Stimulated activated CD4-positive, alpha-beta T cell treated with anti-CD3 and anti-CD28 coated beads, TNF-alpha, amount 100 ng/mL, for 24 hours (primary cell): ENCODE results near the gene NR1H2.

Experiments used
- DNase-seq, 3 experiments: peaks; one replicate each; pipeline ENCODE4 v3.0.0-alpha.2; 2020; ENCODE audit warnings: low read depth in 3 of 3

Gene NR1H2

DNA sequence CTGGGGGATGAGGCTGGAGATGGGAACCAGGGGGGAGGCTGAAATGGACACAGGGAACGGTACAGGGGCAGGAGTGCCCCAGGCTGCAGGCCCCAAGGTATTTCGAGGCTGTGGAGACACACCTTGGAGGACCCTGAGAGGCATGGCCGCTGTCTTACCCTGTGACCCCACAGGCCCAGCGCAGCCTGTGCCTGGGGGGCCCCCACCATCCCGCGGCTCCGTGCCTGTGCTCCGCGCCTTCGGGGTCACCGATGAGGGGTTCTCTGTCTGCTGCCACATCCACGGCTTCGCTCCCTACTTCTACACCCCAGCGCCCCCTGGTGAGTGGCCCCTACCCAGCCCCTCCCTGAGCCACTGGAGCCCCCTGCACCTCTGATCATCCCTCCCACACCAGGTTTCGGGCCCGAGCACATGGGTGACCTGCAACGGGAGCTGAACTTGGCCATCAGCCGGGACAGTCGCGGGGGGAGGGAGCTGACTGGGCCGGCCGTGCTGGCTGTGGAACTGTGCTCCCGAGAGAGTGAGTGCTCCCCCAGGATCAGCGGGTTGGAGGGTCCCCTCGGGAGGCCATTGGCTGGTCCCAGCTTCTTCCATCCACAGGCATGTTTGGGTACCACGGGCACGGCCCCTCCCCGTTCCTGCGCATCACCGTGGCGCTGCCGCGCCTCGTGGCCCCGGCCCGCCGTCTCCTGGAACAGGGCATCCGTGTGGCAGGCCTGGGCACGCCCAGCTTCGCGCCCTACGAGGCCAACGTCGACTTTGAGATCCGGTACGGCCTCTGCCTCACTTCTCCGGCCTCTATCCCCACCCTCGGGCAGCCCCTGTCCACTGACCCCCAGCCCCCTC lies 25.6 kb downstream of the NR1H2 start:
- no peak for DNase-seq

DNA sequence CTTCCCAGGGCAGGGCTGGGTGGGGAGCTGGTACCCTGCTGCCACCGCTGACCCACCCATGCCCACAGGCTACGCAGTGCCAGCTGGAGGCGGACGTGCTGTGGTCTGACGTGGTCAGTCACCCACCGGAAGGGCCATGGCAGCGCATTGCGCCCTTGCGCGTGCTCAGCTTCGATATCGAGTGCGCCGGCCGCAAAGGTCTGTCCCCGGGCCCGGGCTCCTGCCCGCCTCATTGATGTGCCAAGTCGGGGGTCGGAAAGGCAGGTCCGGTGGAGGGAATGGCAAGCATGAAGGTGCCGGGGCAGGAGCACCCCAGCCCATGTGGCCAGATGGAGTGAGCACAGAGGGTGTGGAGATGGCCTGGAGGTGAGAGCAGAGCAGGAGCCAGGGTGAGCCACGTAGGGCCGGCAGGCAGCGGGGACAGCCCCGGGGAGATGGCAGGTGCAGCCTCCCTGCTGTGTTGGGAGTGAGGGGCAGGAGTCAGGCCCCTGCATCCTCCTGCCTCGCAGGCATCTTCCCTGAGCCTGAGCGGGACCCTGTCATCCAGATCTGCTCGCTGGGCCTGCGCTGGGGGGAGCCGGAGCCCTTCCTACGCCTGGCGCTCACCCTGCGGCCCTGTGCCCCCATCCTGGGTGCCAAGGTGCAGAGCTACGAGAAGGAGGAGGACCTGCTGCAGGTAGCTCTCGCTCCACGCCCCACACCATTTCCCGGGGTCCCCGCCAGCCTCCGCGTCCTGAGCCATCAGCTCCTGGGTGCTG lies 26.5 kb downstream of the NR1H2 start:
- DNase-seq, result no peak

DNA sequence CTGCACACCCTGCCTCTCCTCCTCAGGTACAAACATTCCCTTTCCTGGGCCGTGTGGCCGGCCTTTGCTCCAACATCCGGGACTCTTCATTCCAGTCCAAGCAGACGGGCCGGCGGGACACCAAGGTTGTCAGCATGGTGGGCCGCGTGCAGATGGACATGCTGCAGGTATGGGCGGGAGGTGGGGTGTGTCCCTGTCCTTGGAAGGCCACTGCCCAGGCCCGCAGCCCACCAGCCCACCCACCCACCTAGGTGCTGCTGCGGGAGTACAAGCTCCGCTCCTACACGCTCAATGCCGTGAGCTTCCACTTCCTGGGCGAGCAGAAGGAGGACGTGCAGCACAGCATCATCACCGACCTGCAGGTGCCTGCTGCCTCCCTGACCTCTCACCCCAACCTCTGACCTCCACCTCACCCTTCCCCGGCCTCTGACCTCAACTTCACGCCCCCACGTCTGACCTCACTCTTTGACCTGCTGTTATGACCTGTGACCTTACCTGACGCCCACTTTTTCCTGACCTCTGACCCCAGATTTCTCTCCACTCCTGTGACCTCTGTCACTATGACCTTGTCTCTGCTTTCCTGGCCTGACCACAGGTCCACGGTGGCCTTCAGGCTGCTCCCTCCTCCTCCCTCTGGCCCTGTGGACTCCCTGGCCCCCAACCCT lies 30.0 kb downstream of the NR1H2 start:
- no peak for DNase-seq

- no peak for DNase-seq
Observed at GRCh38 chr19:50406829-50407228, 30.6 kb downstream of the NR1H2 start.

- DNase-seq, result no peak
Observed at GRCh38 chr19:50409347-50409746, 33.1 kb downstream of the NR1H2 start.

GRCh38 chr19:50410109-50410508 lies 33.9 kb downstream of the NR1H2 start:
- no peak for DNase-seq

DNA sequence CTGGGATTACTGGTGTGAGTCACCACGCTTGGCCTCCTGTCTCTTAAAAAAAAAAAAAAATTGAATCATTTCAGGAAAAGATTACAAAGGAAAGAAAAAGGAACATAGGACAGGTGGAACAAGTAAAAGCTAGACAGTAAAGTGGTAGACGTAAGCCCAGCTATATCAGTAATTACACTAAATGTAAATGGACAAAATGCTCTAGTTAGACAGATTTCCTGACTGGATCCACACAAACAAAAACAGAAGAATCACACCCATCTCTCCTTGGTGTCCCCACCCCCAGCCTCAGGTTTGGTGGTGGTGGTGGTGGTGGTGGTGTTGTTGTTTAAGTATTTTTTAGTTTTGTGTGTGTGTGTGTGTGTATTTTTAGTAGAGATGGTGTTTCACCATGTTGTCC lies 36.2 kb downstream of the NR1H2 start:
- no peak for DNase-seq

- DNase-seq, result no peak
Observed at GRCh38 chr19:50413096-50413495, 36.8 kb downstream of the NR1H2 start.

- no peak for DNase-seq
Observed at GRCh38 chr19:50413531-50413930, 37.3 kb downstream of the NR1H2 start.

GRCh38 chr19:50414864-50415660 lies 38.8 kb downstream of the NR1H2 start:
- DNase-seq, result peak; percentile 53 to 81 (median 55)

- no peak for DNase-seq
Observed at GRCh38 chr19:50415661-50416033, 39.4 kb downstream of the NR1H2 start.

- DNase-seq, result no peak
Observed at GRCh38 chr19:50416034-50416977, 40.0 kb downstream of the NR1H2 start.

DNA sequence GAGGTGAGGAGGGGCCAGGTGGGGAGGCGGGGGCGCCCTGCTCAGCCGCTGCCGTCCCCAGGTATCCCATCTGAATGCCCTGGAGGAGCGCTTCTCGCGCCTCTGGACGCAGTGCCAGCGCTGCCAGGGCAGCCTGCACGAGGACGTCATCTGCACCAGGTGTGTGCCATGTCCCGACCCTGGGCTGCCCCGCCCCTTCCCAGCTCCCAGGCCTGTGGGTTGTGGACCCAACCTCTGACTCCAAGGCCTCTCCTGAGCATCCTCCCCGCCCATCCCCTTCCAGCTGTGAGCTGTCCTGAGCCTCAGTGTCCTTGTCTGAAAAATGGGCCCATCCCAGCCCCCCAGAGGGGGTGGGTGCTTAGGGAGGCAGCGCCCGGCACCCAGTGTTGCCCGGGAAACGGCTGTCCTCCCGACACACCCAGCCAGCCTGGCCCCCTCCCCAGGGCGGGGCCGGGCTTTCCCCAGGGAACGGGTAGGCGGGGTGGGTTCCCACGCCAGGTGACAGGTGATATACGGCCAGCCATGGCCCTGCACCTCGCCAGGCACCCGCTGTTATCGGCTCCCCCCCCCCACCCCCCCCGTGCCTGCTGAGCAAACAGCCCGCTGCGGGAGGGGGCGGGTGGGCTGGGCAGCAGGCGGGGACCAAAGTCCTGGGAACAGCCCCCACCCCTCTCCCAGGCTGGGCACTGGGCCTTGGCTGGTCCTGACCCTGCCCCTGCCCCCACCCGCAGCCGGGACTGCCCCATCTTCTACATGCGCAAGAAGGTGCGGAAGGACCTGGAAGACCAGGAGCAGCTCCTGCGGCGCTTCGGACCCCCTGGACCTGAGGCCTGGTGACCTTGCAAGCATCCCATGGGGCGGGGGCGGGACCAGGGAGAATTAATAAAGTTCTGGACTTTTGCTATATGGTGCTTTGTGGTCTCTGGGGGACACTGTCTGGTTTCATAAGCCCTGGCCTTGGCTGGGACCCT lies 41.1 kb downstream of the NR1H2 start:
- no peak for DNase-seq

DNA sequence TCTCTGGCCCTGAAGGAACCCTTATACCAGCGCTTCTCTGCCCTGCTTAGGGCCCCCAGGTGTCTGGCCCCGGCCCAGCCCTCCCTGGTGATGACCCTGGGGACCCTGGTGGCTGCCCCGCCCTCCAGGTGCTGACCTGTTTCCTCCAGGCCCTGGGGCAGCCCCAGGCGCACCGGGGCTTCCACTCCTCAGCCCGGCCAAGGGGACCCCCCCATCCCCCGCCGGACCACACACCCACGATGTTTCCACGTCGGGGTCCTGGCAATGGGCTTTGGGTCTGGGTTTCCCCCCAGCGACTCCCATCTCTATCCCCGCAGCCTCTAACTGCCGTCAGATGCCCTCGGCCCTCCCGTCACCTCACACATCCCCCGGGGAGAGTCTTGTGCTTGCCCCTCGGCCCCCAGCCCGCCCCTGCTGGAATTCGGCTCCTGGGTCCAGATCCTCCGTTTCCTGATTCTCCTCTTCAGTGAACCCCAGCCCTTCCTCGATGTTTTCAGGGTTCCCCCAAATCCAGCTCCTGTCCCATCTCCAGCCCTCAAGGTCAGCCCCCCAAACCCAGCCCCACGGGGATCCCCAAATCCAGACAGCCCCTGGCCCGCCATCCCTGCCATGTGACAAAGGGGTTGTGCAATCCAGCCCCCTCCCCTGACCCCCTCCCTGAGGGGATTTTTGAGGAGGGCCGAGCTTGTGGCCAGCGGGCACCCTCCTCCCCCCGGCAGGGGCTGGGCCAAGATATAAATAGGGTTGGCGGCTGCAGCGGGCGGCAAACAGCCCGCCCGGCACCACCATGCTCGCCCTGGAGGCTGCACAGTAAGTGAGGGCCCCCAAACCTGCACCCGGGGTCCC lies 42.1 kb downstream of the NR1H2 start, which contains the start of gene SPIB:
TSS of gene SPIB (plus strand) at position 763 of the 846 bp plus-strand sequence. CDS start at position 788, 25 bp downstream.
- DNase-seq, result no peak

- no peak for DNase-seq
Observed at GRCh38 chr19:50419022-50419579, 42.8 kb downstream of the NR1H2 start.

DNA sequence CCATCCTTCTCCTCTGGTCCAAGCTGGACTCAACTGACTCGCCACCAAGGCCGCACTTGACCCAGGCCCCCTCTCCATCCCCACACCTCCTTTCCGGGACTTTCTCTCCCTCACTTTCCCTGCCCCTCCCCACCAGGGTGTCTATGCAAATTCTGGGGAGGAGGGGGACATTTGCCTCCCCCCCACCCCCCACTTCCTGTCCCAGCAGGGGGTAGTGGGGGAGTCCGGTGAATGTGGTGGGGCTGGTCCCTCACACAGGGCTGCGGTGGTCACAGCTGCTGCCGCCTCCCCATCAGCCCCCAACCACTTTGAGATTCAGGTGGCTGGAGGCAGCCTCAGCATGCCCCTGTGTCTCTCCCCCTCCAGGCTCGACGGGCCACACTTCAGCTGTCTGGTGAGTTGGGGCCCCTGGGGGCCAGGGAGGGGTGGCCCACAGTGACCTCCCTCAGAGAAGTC lies 43.4 kb downstream of the NR1H2 start:
- DNase-seq, result no peak

DNA sequence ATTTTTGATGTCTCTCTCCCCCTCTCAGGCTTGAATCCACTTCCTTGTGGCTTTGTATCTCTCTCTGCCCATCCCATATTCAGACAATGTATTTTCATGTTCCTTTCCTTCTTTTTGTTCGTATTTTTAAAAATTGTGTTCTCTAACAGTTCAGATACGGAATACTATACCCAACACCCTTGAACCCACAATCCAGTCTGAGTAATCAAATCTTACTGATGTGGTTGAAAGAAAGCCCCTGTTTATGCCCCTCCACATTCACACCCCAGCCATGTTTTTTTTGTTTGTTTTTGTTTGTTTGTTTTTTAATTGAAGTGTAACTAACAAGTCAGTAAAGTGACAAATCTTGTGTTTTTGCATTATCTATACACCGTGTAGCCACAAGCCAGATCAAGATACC lies 43.9 kb downstream of the NR1H2 start:
- no peak for DNase-seq

DNA sequence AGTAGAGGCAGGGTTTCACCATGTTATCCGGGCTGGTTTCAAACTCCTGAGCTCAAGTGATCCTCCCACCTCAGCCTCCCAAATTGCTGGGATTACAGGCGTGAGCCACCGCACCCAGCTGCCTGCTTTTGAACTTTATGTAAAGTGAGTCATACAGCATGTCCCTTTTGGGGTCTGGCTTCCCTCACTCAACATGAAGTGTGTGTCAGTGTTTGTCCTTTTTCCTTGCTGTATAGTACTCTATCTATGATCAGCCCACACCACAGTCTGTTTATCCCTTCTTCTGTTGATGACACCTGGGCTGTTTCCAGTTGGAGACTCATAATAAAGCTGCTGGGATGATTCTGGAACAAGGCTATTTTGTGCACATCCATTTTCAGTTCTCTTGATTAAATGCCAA lies 44.6 kb downstream of the NR1H2 start:
- DNase-seq, result no peak
